ENCODE data around the gene DNPH1.
A peak's percentile ranks its signal among the peaks of the same experiment; 100 is the strongest.

DNPH1 gene

GRCh38 chr6:43247114-43247999 is 18.1 kb upstream of the DNPH1 start (continued):
- peak; percentile 91 for TF ChIP-seq ZBTB17 (tag by site-specific recombination; IDR thresholded peaks at IDR 0.05)
- TF ChIP-seq GFI1B (tag by site-specific recombination; IDR thresholded peaks at IDR 0.05): no peak
- no peak for TF ChIP-seq REPIN1 (tag by site-specific recombination; IDR thresholded peaks at IDR 0.05; ENCODE audit: low read depth)
- TF ChIP-seq FEZF1 (tag by site-specific recombination; IDR thresholded peaks at IDR 0.05): no peak
- no peak for TF ChIP-seq ZNF639 (tag by site-specific recombination; IDR thresholded peaks at IDR 0.05)
- peak; percentile 94 for TF ChIP-seq ZNF398 (tag by site-specific recombination; IDR thresholded peaks at IDR 0.05)
- no peak for TF ChIP-seq ZNF248 (tag by site-specific recombination; IDR thresholded peaks at IDR 0.05)
- TF ChIP-seq ZBTB44 (tag by site-specific recombination; IDR thresholded peaks at IDR 0.05): no peak
- TF ChIP-seq ZBTB20 (tag by site-specific recombination; IDR thresholded peaks at IDR 0.05): peak; percentile 90
- TF ChIP-seq ZBTB7A (tag by site-specific recombination; IDR thresholded peaks at IDR 0.05; ENCODE audit: low read depth): peak; percentile 51; the same call in 1 of the 2 replicates
- TF ChIP-seq ZNF596 (tag by site-specific recombination; IDR thresholded peaks at IDR 0.05): no peak
- TF ChIP-seq ZNF274 (IDR thresholded peaks at IDR 0.05; ENCODE audit: low read length): no peak
- no peak for TF ChIP-seq ZNF274 (tag by site-specific recombination; IDR thresholded peaks at IDR 0.05; ENCODE audit: borderline replicate concordance)
- no peak for TF ChIP-seq ZNF174 (tag by site-specific recombination; IDR thresholded peaks at IDR 0.05)
- TF ChIP-seq ZNF2 (tag by site-specific recombination; IDR thresholded peaks at IDR 0.05): peak; percentile 89; the same call in 1 of the 2 replicates
- TF ChIP-seq KLF8 (tag by site-specific recombination; IDR thresholded peaks at IDR 0.05): 0 out of 2 replicates have a peak, but pooled peaks have one; percentile 56
- TF ChIP-seq ZNF140 (tag by site-specific recombination; IDR thresholded peaks at IDR 0.05): no peak
- TF ChIP-seq ZNF561 (tag by site-specific recombination; IDR thresholded peaks at IDR 0.05; ENCODE audit: borderline replicate concordance): no peak; the same call in 1 of the 2 replicates
- TF ChIP-seq ZSCAN5A (tag by site-specific recombination; IDR thresholded peaks at IDR 0.05): no peak
- TF ChIP-seq ZNF335 (tag by site-specific recombination; conservative IDR thresholded peaks at IDR 0.05): peak; percentile 99
- peak; percentile 92 for TF ChIP-seq PRDM10 (tag by site-specific recombination; IDR thresholded peaks at IDR 0.05)
- no peak for TF ChIP-seq SCRT1 (tag by site-specific recombination; IDR thresholded peaks at IDR 0.05; ENCODE audit: borderline replicate concordance)
- peak; percentile 64; the same call in 1 of the 2 replicates for TF ChIP-seq ZNF777 (tag by site-specific recombination; IDR thresholded peaks at IDR 0.05; ENCODE audit: borderline replicate concordance)
- no peak for TF ChIP-seq ZNF473 (tag by site-specific recombination; IDR thresholded peaks at IDR 0.05)
- no peak for TF ChIP-seq ZNF302 (tag by site-specific recombination; IDR thresholded peaks at IDR 0.05; ENCODE audit: low read depth)
- TF ChIP-seq ZNF184 (tag by site-specific recombination; IDR thresholded peaks at IDR 0.05): peak; percentile 92
- TF ChIP-seq ZNF433 (tag by site-specific recombination; IDR thresholded peaks at IDR 0.05; ENCODE audit: low read depth): no peak
- no peak for TF ChIP-seq ZNF621 (tag by site-specific recombination; IDR thresholded peaks at IDR 0.05)
- no peak for TF ChIP-seq KLF7 (tag by site-specific recombination; IDR thresholded peaks at IDR 0.05; ENCODE audit: borderline replicate concordance)

All from HEK293 (cell line).